ENCODE data around the gene ARSB.

The ARSB gene

DNA sequence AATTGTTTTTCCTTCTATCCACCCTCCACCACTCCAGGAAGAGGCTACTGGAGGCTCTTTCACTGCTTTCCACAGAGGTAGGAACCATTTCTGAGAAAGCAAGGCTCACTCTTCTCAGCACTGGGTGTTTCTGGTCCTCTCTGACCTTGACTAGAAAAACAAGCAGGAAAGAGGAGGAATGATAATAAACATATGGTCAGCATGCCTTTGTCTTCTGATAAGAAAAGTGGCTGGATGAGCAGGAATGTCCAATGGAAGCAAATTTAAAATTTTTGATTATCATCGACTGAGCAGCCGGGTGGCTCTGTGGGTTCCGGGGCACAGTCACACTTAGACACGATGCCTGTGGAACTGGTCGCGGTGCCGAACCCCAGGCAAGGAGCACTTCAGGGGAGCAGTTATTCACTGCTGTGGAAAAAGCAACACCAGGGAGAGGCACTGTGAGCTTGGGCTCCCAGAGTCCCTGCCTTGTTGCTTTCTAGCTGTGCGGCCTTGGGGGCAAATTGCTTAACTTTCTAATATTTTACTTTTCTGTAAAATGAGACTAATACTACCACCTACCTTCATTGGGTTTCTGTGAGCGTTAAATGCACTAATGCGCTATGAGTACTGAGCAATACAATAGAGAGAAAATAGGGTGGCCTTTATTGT lies 179.5 kb downstream of the ARSB start:
- DNase-seq (ENCODE audit: low read depth), result no peak

GRCh38 chr5:78804995-78805394 lies 180.1 kb downstream of the ARSB start:
- DNase-seq (ENCODE audit: low read depth), result no peak

GRCh38 chr5:78803941-78804340 lies 181.2 kb downstream of the ARSB start:
- no peak for DNase-seq (ENCODE audit: low read depth)

- no peak for DNase-seq (ENCODE audit: low read depth)
These were observed 181.8 kb downstream of the ARSB start for GRCh38 chr5:78803353-78803752.

GRCh38 chr5:78801413-78801812 lies 183.7 kb downstream of the ARSB start:
- no peak for DNase-seq (ENCODE audit: low read depth)

GRCh38 chr5:78799266-78800017 lies 185.7 kb downstream of the ARSB start:
- DNase-seq (ENCODE audit: low read depth), result no peak

DNA sequence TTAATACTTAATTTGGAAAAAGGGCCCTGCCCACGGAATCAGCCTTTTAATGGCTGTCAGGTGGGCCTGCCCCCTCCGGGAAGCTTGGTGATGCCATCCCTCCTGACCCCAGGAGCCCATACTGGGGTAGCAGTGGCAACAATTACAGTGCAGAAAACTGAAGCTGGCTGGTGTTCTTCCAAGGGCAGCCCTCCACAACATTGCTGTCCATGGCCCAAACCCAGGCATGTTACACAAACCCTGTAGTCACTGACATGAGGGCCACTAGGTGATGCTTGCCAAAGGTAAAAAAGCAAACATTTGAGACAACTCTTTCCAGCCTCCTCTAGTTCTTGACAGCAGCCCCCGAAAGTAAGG lies 186.5 kb downstream of the ARSB start:
- no peak for DNase-seq (ENCODE audit: low read depth)

- no peak for DNase-seq (ENCODE audit: low read depth)
These were observed 187.0 kb downstream of the ARSB start for GRCh38 chr5:78797936-78798672.

GRCh38 chr5:78795757-78796156 lies 189.4 kb downstream of the ARSB start:
- DNase-seq (ENCODE audit: low read depth), result no peak

DNA sequence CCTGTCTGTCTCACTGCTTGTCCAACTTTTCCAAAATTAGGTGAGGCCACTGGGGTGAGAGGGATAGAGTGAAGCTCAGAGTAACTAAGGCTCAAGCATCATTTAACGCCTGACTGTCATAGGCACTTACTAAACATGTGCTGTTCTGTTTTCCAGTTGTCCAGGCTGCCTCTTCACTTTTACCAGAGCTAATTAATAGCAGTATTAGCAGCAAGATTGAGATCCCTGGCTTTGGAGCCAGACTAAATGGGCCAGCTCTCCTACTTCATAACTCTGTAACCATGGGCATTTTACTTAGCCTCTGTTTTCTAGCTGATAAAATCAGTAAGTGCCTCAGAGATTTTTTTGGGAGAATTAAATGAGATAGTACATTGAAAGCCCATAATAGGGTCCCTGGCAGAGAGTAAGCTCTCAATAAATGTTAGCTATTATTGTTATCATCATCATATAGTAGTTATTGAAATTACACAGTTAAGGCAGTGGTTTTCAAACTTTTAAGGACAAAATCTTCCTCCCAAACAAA lies 190.4 kb downstream of the ARSB start:
- no peak for DNase-seq (ENCODE audit: low read depth)

DNA sequence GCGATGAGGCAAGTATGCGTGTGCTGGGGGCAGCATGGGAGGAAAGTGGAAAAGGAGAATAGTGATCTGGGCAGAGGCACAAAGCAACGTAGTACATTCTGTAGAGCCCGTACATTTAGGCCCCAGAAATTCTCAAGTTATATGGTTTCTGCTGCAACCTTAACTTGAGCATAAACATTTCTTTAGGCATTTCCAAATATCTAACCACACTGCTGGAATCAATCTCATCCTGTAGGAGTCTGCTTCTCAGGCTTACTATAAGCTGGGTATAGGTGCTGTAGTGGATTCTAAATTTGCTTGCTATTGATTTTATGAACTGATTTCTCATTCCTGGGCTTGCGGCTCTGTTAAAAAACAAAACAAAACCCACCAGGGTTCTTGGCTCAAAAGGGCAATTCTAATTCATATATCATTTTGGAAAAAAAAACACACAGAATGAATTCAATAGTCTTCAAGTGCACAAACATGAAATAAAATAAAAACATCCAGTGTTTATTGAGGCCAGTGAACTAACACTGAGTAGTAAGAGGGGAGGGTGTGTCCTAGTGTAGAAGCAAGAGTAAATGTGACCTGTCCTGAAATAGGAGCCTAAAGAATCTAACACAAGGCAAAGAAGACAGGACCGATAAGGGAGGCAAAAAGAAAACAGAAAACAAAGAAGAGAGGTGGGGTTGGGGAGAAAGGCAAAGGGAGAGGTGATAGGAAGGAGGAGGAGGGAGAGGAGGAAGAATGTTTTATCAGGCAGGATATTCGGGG lies 191.0 kb downstream of the ARSB start:
- no peak for DNase-seq (ENCODE audit: low read depth)

DNA sequence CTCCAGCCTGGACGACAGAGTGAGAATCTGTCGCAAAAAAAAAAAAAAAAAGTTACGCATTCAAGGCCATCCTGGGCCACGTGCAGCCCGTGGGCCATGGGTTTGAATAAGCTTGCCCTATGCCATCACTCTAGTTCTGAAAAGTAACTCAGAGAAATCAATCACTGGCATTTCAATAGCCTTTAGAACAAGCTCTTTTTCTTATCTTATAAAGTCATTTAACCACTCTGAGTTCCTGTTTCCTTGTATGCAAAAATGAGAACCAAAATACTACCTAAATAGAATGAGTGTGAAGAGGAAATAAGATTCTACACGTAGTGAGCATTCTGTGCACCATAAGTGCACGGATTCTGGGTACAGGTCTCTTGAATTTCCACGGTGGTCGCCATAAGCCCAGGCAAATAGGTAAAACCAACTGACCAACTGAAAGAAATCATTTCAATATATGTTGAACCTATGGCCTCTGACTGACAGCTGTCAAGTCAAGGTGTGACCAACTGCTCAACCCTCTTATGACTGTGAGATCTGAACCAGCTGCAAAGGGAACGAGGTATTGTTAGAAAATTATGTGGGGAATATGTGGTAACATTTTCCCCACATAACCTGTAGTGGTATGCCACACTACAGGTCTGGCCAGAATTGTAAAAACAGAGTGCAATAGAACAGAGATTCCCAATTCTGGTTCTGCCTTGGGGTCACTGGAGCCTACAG lies 192.6 kb downstream of the ARSB start:
- no peak for DNase-seq (ENCODE audit: low read depth)

DNA sequence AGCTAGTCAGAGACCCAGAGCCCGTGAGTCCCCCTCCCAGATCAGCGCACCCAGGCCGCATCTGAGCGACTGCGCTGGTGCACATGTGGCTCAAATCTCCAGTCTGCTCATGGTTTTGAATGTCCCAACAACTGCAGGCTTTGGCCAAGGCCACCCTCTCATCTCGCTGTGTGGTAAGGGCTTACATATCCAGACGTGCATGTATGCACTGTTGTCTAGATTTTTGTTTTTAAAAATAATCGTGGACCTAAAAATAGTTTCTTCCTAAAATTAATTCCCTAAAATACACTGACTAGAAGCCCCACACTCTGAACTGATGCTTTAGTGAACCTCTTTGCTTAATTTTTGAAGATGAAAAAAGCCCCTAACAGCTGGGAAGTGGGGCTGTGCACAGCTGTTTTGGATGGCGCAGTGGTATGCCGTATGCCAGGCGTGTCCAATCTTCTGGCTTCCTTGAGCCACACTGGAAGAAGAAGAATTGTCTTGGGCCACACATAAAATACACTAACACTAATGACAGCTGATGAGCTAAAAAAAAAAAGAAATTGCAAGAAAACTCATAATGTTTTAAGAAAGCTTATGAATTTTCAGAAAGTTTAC lies 193.5 kb downstream of the ARSB start:
- DNase-seq (ENCODE audit: low read depth), result no peak

- no peak for DNase-seq (ENCODE audit: low read depth)
These were observed 197.3 kb downstream of the ARSB start for GRCh38 chr5:78787783-78788182.

DNA sequence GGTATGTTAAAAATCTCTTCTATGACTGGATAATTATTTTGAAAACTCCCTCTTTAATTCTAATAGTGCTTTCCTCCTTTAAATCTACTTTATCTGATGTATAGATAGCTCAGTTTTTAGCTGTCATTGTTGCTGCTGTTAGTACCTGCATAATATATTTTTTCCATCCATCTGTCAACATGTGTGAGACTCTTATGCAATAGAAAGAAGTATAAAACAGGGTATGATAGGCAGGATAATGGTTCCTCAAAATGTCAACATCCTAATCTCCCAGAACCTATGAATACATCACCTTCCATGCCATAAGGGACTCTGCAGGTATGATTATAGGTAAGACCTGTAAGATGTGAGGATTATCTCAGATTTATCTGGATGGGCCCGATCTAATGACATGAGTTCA lies 199.7 kb downstream of the ARSB start:
- DNase-seq (ENCODE audit: low read depth), result no peak

DNA sequence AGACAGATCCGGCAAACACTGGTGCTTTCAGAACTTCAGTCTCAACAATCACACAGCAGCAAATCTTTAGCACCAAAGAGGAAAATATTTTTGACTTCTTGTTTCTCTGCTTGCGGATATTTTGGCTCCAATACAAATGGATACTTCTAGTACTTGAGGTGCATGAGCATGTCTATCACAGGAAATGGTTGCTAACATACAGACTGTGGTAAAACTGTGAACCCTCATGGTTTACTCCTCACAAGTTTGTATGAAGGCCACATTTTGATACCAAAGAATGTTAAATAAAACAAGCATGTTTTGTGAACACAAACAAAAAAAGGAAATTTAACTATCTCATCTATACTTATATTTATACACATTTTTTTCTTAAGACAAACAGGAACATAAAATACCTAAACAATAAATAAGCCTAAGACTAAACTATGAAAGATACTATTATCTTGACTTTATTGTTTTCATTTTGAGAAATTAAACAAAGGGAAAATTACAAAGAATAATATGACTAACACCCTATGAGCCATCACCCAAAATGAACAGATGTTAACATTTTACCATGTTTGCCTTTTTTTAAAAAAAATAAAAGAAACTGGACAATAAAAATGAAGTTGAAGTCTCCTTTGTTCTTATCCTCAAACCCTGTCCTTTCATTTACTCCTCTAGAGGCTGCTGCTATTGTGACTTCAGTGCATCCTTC lies 201.5 kb downstream of the ARSB start:
- no peak for DNase-seq (ENCODE audit: low read depth)

DNA sequence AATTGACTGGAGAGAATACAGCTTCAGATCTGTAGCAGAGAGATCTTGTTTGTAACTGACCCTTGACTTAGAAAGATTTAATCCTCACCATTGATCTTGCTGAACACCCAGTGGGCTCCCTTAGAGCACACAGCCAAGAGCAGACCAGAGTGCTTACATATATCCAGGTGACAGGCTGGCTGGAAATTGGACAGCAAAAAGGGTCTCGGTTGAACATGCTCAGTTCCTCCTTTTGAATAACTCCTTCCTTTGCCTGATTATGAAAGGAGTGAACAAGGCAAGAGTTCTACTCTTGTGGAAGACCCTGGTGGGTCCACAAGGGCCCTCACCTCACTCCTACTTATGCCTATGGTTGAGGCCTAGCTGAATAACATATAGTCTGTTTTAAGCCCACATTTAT lies 202.4 kb downstream of the ARSB start:
- DNase-seq (ENCODE audit: low read depth), result no peak

DNA sequence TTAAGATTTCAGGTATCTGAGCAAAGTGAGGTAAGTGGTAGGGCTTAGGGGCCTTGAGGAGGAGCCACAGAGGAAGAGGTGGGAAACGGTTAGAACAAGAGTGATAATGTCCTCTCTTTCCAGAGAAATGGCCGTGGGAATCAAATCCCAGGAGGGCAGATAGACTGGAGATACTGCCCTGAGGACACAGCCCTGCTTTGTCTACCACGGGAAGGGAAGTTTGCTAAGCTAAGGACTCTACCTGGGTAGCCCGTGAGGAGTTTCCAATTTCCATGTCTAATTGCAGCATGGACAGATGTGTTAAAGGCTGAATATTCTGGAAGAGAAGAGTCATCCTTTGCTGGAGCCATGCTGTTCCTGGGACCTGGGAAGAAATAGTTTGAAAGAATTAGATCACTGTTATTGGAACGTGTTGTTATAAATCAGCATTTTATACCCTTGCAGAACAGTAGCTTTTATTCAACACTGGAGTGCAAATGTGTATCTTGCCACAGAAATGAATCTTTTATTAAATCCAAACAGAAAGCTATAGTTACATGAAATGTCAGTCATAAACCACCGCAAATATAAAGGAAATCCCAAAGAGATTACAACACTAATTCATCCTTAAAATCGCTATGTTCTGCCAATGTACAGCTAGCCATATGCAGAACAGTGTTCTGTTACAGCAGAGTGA lies 203.4 kb downstream of the ARSB start:
- DNase-seq (ENCODE audit: low read depth), result no peak

DNA sequence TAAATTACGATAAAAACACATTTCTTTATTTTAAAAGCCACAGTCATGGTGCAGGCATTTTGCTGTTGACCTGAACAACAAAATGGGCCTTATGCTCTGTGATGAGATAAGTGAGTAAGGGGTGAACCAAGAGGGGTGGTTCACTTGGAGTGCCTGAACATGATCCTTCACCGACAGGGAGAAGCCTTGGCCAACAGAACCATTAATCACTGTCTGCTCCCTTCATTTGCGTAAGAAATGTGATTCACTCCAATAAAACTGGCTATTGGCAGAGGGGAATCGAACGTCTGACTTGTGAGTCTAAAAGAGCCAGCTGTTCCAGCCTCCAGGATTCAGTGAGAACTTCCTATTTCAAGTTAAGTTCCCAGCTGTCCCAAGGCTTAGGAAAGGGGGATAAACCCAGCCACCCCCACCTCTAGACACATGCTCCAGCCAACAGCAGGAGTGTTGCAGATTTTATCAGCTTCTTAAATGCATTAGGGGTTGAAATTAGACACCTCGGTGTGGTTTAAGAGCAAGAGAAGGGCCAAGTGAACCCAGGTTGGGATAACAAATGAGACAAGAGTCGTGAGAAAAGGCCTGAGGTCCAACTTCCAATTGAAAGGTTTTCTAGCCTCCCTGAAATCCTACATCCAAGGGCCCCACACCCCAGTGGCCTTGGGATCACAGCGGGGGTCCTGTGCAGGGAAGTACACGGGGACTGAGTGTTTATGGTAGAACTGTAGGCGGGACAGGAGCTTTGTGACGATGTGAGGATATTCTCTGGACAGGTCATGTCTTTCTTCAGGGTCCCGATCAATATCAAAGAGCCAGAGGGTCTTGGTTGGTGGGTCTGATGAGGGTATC lies 205.1 kb downstream of the ARSB start:
- no peak for DNase-seq (ENCODE audit: low read depth)
